22Rv1 (cell line): Measurements from ENCODE around the gene COG2.

Source experiments
- ZFX ChIP-seq: fragments of 450-650 bp; IDR thresholded peaks from 2 replicates; pipeline ENCODE4 v1.6.1; 2017; ENCODE audit warnings: antibody characterized with exemption, borderline replicate concordance
- TF ChIP-seq, protein P1 (sequence below): fragments of 450-650 bp; IDR thresholded peaks from 2 replicates; pipeline ENCODE4 v1.5.1; 2017; ENCODE audit warnings: mild to moderate bottlenecking

DNA sequence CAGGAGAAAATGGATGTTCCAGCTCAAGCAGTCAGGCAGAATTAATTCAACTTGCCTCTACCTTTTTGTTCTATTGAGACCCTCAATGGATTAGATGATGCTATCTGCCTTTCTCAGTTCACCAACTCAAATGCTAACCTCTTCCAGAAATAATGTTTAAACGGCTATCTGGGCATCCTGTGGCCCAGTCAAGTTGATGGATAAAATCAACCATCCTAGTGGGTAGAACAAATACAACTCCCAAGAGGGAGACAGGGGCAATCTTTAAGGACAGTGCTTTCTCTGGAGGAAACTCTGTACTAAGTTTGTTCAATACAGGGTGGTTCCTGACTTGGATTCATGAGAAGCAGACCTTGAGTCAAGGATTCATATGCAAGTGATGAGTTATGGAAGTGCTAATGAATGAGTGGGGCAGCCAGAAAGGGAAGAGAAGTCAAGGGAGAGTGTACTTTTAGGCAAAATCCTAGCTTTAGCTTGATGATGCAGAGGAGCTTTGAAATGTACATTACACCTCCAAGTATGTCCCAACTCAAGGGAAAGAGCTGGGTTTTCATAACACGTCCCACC is 49.4 kb upstream of the COG2 start:
- TF ChIP-seq, protein P1, sequence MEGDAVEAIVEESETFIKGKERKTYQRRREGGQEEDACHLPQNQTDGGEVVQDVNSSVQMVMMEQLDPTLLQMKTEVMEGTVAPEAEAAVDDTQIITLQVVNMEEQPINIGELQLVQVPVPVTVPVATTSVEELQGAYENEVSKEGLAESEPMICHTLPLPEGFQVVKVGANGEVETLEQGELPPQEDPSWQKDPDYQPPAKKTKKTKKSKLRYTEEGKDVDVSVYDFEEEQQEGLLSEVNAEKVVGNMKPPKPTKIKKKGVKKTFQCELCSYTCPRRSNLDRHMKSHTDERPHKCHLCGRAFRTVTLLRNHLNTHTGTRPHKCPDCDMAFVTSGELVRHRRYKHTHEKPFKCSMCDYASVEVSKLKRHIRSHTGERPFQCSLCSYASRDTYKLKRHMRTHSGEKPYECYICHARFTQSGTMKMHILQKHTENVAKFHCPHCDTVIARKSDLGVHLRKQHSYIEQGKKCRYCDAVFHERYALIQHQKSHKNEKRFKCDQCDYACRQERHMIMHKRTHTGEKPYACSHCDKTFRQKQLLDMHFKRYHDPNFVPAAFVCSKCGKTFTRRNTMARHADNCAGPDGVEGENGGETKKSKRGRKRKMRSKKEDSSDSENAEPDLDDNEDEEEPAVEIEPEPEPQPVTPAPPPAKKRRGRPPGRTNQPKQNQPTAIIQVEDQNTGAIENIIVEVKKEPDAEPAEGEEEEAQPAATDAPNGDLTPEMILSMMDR = no peak
- no peak for TF ChIP-seq ZFX
